GM20000 (cell line): ENCODE measurements around the gene PTPN14.

Source experiments
- DNase-seq: peaks from one replicate; pipeline ENCODE4 v3.0.0; 2012; ENCODE audit warnings: low spot score
- CTCF ChIP-seq: IDR thresholded peaks from 2 replicates; pipeline ENCODE4 v1.5.1; 2012; ENCODE audit warnings: mild to moderate bottlenecking, control low read depth; ENCODE audit errors: extremely low read depth, missing control alignments

Gene PTPN14

GRCh38 chr1:214419650-214420049 lies 131.8 kb downstream of the PTPN14 start:
- no peak for TF ChIP-seq CTCF
- DNase-seq, result no peak

GRCh38 chr1:214418391-214418790 lies 133.0 kb downstream of the PTPN14 start:
- TF ChIP-seq CTCF, result no peak
- DNase-seq, result no peak

- no peak for TF ChIP-seq CTCF
These were observed 133.7 kb downstream of the PTPN14 start for GRCh38 chr1:214417545-214418210.

GRCh38 chr1:214416858-214417257 lies 134.5 kb downstream of the PTPN14 start:
- TF ChIP-seq CTCF, result no peak

More at GRCh38 chr1:214417545-214418210, 133.7 kb downstream of the PTPN14 start:
- no peak for DNase-seq

GRCh38 chr1:214416417-214416816 lies 135.0 kb downstream of the PTPN14 start:
- DNase-seq, result no peak
- TF ChIP-seq CTCF, result no peak

More at GRCh38 chr1:214416858-214417257, 134.5 kb downstream of the PTPN14 start:
- DNase-seq, result no peak

- DNase-seq, result no peak
- no peak for TF ChIP-seq CTCF
These were observed 136.3 kb downstream of the PTPN14 start for GRCh38 chr1:214415131-214415530.

GRCh38 chr1:214414691-214415090 lies 136.7 kb downstream of the PTPN14 start:
- TF ChIP-seq CTCF, result no peak
- DNase-seq, result no peak
